ENCODE results near the gene SLC5A1.
"Not testable (repeated sequence)": the region's sequence is repeated elsewhere in the genome, so short reads cannot be mapped to it uniquely, and the experiment has no call there.

Gene SLC5A1

DNA sequence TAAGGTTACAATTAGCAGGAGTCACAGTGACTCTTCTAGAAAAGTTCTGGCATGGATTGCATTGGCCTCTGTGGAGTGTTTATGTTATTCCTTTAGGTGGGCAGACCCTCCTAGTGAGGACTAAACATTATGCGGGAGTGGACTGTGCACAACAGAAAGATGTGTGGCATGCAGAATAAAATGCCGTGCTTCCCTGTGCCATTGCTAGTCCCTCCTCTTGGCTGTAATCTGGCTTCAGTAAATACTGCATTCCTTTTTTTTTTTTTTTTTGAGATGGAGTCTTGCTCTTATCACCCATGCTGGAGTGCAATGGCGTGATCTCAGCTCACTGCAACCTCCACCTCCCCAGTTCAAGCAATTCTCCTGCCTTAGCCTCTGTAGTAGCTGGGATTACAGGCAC lies 45.0 kb downstream of the SLC5A1 start:
- no peak for DNase-seq (ENCODE audit: low read depth)

DNA sequence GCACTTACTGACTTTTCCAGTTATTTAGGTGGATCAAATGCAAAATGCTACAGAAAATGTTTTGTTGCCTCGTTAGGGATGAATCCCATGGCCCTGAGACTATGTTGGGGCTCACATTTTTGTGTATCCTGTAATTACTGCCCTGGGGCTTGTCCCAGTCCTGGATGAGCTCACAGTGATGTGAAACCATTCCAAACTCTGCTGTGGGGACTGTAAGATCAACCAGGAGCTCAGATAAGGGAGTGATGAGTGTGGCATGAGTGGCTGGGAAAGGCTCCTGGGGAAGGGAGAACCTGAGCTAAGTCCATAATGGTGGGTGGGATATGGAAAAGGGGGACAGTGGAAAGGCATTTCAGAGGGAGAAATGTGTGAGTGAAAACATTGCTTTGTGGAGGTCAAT lies 54.0 kb downstream of the SLC5A1 start:
- DNase-seq (ENCODE audit: low read depth), result no peak

DNA sequence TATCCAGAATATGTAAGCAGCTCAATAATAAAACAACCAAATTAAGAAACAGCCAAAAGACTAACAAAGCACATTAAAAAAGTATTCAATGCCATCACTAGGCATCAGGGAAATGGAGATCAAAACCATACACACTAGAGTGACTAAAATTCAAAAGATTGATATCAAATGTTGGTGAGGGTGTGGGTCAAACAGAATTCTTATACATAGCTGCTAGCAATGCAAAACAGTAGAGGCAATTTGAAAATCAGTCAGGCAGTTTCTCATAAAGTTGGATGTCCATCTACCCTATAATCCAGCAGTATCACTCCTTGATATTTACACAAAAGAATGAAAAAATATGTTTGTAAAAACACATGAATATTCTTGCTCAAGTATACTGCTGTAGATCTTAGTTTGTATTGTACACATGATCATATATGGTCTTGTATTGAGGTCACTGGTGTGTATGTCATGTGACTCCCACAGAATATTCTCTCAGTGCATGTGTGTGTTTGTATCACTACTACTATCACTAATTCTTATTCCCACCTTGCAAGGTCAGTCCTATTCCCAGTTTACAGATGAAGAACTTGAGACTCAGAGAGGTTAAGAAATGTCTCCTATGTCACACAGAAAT lies 54.9 kb downstream of the SLC5A1 start:
- no peak for DNase-seq (ENCODE audit: low read depth)

DNA sequence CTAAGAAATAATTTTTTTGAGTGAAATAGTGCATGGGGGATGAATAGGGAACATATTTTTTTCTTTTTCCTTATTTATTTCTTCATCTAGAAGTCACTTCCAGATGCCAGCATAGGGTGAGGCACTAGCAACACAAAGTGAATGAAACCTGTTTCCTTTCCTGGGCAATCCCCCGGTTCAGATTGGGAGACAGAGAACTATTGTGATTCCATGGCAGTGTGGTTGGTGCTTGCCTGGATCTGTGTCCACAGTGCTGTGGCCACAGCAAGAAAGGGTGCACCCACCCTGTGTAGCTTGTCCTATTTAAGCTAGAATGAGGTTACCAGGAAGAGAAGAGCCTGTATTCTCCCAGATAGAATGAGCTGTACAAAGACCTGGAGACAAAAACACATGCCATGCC lies 57.6 kb downstream of the SLC5A1 start:
- no peak for DNase-seq (ENCODE audit: low read depth)

DNA sequence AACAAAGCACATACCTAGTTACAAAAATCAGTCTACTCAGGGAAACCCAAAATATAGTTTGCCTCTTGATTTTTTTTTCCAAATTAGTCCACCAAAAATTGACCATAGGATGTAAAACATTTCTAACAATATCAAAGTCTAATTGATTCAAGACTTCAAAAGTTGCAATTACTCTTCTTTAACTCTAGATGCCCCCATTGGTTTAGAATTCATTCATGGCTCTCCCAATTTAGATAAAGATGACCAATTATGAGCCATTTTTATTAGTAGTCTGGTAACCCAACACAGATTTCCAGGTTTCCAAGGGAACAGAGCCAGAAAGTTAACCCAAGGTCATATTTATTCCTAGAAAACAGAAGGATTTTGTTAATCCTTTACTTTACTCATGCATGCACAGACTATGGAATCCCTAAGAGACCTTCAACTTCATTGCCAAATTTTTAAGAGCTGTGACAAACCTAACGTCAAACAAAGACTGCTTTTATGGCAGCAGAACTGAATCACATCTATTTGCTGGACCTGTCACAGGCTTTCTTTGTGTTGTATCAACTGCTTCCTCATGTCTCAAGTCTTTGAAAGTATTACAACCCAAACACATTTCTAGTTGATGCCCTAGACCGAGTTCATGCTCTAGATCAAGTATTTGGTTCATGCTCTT lies 60.7 kb downstream of the SLC5A1 start:
- peak; percentile 19 for DNase-seq (ENCODE audit: low read depth)

DNA sequence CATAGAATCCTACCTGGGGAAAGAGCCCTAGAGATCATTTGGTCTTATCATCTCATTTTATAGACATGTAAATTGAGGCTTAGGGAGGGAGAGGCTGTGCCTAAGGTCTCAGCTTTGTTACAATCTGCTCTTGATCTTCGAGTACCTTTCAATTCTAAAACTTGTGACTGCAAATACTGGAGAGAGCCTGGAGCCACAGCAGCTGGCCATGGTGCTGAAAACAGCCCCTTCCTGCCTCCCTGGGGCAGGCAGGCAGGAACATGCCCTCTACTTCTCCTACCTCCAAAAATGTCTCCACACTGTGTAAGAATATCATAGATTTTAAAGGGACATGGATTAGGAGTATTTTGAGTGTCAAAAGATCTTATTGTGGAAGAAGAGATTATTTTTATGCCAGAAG lies 63.9 kb downstream of the SLC5A1 start:
- peak; percentile 32 for DNase-seq (ENCODE audit: low read depth)

DNA sequence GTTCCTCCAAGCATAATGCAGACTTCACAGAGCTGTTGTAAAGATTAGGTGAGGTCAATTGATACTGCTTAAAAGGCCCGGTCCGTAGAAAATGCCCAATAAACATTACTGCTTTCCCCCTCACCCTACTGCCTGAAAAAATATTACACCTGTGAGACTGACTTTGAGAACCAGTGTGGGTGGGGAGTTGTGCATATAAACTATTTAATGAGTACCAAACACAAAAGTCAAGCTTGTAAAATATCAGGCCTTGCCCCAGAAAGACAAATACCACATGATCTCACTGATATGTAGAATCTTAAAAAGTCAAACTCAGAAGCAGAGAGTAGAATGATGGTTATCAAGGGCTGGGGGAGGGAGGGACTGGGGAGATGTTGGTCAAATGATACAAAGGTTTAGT lies 69.3 kb downstream of the SLC5A1 start:
- DNase-seq (ENCODE audit: low read depth), result no peak

DNA sequence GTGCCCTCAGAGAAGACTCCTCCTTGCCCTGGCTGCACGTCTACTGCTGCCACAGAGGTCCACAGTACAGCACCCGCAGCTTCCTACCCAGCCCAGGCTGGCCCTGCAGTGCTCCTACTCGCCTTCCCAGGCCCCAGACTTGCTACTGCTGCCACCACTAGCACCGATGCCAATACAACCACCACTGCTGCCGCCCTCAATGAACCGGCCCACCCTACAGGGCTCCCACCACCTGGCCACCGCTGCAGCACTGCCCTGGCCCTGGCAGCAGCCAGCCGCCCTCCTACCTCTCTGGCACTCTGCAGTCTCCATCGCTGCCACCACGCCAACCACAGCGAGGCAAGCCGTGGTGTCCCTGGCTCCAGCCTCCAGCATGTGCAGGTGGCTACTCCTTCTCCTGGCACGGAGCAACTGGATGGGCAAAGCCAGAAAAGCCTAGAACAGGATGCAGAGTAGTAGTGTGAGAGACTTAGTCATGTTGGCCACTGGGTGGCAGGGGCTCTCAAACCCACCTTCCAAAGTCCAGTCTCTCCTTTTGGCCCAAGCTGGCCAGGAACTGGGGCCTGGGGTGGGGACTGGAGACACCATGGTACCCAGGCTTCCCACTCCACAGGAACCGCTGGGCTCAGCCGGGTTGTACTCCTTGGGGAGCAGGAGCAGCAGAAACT lies 76.6 kb downstream of the SLC5A1 start:
- DNase-seq (ENCODE audit: low read depth), result no peak

DNA sequence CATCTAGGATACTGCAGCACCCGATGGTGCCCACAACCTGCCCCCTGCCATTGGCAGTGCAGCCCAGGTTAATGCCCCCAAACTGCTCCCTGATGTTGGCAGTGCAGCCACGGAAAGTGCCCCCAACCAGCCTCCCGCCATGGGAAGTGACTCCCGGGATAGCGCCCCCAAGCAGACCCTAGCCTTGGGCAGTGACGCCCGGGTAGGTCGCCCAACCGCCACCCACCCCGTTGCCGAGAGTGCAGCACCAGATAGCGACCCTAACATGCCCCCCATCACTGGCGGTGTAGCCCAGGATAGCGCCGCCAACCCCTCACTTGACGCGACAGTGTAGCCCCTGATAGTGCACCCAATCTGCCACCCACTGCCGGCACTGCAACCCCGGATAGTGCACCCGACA lies 77.5 kb downstream of the SLC5A1 start:
- DNase-seq (ENCODE audit: low read depth), result no peak

DNA sequence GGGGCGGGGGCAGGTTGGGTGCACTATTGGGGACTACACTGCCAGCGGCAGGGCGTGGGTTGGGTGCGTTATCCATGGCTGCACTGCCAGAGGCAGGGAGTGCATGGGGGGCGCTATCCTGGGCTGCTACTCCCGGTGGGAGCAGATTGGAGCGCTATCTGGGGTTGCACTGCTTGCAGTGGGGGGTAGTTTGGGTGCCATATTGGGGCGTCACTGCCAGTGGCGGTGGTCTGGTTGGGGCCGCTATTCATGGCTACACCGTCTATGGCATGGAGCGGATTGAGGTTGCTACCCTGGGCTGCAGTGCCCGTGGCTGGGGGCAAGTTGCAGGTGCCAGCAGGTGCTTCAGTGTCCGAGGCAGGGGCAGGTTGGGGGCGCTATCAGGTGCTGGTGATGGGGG lies 79.8 kb downstream of the SLC5A1 start:
- DNase-seq (ENCODE audit: low read depth), result no peak

DNA sequence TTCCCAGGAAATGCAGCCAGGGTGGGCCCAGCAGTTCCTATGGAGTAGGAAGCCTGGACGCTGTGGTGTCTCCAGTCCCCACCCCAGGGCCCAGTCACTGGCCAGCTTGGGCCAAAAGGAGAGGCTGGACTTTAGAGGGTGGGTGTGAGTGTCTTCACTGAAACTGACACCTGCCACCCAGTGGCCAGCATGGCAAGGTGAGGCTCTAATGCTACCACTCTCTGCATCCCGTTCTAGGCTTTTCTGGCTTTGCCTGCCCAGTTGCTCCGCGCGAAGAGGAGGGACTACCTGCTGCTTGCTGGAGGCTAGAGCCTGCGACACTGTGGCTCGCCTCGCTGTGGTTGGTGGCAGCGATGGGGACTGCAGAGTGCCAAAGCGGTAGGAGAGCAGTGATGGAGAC lies 80.6 kb downstream of the SLC5A1 start:
- DNase-seq (ENCODE audit: low read depth), result no peak

DNA sequence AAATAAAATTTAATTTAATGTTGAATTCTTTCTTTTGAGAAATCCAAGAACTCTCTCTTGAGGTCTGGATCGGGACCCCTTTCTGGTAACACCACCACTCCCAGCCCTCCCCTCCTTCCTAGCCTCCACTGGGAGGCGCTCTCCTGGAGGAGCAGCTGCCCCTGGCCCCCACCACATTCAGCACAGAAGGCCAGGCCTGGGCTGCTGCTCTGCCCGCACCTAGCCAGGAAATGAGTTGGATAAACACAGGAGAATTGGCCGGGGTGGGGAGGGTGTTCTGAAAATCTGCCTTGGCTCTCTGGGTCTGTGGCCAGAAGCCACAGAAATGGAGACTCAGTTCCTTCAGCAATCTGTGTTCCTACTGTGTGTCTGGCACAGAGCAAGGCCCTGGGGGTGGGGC lies 84.8 kb downstream of the SLC5A1 start:
- DNase-seq (ENCODE audit: low read depth), result no peak

DNA sequence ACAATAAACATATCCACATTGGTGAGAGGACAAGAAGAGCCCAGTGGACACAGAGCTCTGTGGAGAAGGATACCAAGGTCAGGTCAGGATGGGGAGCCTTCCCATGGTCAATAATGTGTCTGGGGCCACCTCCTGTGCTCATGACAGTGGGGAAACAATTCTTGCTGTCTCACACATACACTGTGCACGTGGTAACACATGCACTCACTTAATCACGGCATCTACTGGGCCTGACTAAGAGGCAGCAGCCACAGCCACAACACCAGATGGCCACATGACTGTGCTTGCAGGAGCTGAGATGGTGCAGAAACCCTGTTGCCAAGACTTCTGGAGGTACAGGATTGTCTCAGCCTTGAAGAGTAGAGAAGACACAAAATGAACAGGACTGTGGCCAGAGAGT lies 87.4 kb downstream of the SLC5A1 start:
- no peak for DNase-seq (ENCODE audit: low read depth)

DNA sequence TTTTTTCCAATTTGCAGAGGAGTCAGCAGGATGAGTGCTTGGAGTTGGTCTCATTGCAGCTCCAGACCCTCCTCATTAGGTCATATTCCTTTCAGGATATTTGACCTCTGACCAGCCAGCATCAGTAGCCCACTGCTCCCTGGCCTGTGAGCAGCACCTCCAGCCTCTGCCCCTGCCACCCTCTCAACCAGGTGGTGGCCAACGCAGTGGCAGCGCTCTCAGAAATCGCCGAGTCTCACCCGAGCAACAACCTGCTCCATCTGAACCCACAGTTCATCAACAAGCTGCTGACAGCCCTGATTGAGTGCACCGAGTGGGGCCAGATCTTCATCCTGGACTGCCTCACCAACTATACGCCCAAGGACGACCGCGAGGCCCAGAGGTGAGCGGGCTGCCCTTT lies 89.1 kb downstream of the SLC5A1 start:
- no peak for DNase-seq (ENCODE audit: low read depth)

DNA sequence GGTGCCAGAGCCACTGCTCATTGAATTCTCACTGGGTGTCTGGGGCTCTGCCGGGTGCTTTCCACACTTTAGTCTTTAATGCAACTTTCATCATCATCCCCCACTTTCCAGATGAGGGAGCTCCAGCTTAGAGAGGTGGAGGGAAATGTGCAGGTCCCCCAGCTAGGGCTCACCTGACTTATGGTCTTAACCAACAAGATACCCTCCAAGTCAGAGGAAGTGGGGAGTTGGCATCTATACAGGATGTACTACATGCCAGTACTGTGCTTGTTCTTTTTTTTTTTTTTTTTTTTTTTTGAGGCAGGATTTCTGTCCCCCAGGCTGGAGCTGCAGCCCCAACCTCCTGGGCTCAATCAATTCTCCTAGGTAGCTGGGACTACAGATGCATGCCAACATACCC lies 89.7 kb downstream of the SLC5A1 start:
- DNase-seq (ENCODE audit: low read depth), result no peak

DNA sequence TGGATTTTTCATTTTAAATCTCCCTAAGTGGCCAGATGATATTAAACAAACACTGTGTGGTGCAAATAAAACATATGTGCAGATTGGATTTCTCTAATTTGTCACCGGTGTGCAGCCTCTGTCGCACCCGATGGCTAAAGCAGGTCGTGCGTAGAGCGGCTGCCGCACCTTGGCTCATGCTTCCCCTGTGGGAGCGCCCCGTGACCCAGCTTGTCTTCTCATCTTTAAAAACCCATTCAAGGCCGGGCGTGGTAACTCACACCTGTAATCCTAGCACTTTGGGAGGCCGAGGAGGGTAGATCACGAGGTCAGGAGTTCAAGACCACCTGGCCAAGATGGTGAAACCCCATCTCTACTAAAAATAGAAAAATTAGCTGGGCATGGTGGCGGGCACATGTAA lies 91.7 kb downstream of the SLC5A1 start:
- not testable (repeated sequence) for DNase-seq (ENCODE audit: low read depth)

DNA sequence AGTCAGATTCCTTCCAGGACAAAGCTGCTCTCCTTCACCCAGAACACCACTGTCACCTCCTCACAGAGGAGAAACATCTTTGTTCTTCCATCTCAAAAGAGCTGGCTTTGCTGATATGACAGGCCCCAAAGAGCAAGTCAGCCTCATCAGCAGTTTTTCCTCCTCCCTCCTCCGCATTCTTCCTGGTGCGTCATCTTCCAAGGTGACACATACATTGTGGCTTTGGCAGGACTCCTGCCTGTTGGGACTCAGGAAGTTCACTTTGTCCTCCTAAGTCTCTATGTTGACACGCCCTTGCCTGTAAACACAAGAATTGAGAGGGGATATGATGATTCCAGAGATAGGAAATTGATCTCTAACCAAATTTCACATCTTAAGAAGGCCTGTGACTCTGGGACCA lies 92.9 kb downstream of the SLC5A1 start:
- DNase-seq (ENCODE audit: low read depth), result peak; percentile 70

DNA sequence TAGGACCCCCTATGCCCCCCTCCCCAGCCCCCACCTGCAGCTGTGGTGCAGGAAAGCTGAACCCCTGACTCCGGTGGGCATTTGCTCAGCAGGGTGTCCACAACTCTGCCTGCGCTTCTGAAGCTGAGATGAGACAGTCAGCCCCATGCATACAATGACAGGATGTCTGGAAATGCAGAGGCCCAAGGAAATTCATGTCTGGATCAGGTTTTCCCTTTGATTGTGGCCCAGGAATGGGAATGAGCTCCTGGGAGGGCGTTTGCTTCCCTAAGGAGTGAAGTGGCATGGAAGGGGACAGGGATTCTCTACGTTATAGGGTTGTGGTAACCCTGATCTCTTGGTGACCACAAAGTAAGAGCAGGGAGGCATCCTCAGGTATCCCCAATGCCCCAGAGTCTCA lies 93.8 kb downstream of the SLC5A1 start:
- DNase-seq (ENCODE audit: low read depth), result not testable (repeated sequence)

DNA sequence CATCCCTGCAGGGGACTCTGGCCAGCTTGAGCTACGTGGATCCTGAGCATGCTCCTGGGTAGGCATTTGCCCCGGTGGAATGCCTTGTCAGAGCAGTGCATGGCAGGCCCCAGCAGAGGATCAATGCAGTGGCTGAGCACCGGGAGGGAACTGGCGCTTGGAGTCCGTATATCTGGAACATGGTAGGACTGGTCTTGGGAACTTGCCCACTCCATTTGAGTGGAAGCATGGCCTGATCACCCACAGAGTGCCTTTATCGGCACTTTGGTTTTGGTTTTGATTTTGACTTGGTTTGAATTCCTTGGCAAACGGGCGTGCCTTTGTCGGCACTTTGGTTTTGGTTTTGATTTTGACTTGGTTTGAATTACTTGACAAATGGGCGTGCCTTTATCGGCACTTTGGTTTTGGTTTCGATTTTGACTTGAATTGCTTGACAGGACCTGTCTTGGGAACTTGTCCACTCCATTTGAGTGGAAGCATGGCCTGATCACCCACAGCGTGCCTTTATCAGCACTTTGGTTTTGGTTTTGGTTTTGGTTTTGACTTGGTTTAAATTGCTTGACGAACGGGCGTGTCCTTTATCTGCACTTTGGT lies 94.8 kb downstream of the SLC5A1 start:
- DNase-seq (ENCODE audit: low read depth), result peak; percentile 4

DNA sequence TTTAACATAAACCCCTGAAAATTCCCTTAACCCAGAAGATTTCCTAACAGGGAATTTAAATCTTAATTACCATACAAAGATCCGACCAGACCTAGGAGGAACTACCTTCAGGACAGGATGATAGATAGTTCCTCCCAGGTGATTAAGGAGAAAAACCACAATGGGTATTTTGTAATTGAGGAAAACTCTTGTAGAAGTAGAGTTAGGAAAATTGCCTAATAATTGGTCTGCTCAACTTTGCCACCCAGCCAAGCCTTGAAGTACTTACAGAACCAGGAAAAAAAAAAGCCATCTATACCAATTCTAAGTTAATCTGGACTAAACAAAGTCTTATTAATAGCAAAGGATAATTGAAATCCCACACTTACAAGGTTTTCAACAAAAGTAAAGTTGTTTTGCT lies 95.5 kb downstream of the SLC5A1 start:
- DNase-seq (ENCODE audit: low read depth), result not testable (repeated sequence)

DNA sequence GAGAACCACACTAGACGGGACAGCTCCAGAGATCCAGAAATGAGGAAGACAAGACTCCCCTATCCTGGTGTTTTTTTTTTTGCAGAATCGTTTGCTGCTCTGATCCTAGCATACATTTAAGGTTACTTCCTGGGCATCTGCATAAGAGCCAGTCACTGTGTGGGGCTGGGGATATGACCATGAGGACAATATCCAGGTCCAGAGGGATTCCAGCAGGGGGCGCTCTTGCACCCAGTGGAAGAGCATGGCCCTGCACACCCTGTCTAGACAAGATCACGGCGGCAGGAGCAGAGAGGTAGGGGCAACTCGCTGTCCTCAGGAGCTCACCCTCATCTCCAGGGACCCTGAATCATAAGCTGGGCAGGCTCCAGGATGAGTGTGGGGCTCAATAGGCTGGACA lies 97.6 kb downstream of the SLC5A1 start:
- DNase-seq (ENCODE audit: low read depth), result not testable (repeated sequence)

DNA sequence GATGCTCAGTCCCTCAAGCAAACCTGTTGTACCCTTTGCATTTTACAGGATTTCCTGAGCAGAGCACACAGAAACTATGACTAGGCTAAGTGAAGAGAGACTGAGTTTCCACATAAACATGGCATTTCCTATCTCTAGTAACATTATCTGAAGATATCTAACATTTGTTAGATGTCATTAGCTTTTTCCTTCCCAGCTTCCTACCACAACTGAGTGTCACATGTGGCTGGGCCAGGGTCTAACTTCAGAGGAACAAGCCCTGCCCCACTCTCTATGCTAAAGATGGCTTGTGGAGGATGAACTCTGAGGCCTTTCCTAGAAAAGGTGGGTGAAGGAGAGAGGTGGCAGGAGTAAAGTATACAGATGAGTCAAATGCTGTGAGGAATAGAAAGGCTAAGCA lies 99.5 kb downstream of the SLC5A1 start:
- no peak for DNase-seq (ENCODE audit: low read depth)

Data from EH (cell line).